HG02840 (cell line): ENCODE results near the gene HINFP.

Experiments used
- ATAC-seq: cut with Tn5 transposase; IDR thresholded peaks from one replicate; pipeline ENCODE4 v1.9.1; 2021; ENCODE audit warnings: mild to moderate bottlenecking, moderate library complexity, moderate number of reproducible peaks; ENCODE audit not compliant: unreplicated experiment, low FRiP score

The HINFP gene, protein sequence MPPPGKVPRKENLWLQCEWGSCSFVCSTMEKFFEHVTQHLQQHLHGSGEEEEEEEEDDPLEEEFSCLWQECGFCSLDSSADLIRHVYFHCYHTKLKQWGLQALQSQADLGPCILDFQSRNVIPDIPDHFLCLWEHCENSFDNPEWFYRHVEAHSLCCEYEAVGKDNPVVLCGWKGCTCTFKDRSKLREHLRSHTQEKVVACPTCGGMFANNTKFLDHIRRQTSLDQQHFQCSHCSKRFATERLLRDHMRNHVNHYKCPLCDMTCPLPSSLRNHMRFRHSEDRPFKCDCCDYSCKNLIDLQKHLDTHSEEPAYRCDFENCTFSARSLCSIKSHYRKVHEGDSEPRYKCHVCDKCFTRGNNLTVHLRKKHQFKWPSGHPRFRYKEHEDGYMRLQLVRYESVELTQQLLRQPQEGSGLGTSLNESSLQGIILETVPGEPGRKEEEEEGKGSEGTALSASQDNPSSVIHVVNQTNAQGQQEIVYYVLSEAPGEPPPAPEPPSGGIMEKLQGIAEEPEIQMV

DNA sequence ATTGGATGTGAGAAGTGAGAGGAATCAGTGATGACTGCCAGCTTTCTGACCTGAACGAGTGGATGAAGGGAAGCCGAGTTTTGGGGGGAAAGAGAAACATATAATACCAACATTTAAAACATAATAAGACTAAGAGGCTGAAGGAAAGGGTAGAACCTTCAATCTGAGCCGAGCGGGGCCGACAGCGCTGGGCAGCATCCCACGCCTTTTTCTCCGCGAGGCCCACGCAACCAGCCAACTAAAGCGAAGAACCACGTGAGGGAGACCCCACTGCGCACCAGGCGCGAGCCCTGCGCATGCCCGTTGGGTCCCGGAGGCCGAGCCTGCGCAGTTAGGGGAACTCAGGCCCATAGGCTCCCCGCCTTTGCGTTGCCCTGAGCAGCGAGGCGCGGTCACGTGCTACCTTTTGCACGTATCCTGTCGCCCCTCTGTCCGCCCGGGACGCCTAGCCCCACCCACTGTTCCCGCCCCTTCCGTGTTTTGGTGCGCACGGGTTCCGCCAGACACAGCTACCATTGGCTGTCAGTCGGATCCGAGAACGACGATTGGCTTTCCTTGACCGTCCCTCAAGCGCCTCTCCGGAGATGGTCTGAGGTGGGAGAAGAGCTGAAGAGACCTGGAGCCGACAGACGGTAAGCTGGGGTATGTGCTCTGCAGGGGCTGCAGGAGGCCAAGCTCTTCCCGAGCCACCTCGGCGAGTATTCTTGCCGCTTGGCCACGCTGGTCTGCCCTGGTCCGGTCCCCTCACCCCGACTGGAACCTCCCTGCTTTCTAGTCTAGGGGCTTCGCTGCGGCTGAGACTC is at the start of gene HINFP:
Gene HINFP, plus strand, starts transcription at position 573 of the 803 bp plus-strand sequence. CDS start 5,365 bp downstream, outside the sequence.
- ATAC-seq: peak; percentile 96

DNA sequence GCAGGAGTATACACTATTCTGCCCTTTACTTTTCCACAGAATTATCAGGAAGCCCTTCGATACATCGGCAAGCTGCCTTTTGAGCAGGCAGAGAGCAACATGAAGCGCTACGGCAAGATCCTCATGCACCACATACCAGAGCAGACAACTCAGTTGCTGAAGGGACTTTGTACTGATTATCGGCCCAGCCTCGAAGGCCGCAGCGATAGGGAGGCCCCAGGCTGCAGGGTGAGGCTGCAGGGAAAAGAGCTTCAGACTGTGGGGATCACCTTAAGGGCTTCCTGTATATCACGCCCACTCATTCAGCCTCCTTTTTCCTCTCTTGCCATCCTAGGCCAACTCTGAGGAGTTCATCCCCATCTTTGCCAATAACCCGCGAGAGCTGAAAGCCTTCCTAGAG is 43.5 kb upstream of the HINFP start:
- no peak for ATAC-seq

DNA sequence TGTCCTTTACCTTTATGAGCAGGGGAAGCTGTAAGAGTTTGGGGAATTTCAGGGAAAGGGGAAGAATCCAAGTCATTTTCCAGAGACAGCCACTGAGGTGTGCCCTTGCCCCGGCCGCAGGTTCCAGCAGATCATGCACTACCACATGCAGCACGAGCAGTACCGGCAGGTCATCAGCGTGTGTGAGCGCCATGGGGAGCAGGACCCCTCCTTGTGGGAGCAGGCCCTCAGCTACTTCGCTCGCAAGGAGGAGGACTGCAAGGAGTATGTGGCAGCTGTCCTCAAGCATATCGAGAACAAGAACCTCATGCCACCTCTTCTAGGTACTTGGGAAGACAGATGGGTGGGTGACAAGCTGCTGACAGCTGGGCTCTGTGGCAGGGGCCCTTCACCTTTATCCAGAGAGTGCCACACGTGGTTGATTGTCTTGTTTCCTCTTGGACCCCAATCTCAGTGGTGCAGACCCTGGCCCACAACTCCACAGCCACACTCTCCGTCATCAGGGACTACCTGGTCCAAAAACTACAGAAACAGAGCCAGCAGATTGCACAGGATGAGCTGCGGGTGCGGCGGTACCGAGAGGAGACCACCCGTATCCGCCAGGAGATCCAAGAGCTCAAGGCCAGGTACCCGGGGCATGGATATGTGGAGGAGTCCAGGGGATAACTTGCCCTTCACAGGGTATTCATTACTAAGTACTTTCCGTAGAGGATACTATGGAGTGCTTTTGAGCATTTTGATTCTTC is 42.5 kb upstream of the HINFP start:
- ATAC-seq: no peak

DNA sequence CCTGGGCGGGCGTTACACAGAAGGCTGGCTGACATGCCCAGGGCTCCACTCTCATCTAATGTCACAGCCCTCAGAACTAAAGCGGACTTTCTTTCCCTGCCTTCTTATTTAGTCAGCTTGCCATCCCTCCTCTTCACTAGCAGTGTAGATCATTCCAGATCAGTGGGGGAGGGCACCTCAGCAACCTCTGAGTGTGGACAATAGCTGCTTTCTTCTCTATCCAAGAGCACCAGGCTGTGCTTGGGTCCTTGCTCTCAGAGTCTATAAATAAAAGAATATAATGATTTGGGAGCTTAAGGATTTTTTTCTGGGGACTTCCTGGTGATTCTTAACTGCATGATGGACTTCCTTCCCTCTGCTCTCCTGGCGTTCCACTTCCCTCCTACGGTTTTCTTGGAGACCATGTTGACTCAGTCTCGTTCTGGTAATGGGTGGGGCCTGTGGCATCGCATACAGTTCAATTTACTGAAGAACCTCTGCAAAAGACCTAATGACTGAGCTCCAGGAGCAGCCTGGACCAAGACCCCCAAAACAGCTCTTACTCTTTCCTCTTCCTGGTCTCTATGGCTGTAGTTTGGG is 39.6 kb upstream of the HINFP start:
- no peak for ATAC-seq

DNA sequence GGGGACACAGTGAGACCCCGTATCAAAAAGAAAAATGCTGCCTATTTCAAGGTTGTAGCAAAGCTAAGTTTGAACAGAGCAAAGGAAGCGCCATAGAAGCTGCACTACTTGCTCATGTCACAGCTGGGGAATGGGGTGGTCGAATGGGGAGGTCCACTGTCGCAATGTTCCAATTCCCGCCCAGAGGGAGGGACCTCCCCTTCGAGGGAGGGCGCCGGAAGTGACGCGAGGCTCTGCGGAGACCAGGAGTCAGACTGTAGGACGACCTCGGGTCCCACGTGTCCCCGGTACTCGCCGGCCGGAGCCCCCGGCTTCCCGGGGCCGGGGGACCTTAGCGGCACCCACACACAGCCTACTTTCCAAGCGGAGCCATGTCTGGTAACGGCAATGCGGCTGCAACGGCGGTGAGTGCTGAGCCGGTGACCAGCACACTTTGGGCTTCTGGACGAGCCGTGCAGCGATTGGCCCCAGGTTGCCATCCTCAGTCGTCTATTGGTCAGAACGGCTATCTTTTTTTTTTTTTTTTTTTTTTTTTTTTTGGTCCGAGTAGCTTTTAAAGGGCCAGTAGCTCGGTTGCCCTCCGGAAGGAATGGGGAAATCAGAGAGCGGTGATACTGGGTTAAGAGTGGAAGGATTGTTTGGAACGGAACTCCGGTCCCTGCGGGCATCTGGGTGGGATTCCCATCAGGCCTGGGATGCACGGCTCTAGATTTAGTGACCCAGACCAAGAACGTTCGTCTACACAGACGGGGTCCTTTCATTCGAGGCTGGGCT is 36.5 kb upstream of the HINFP start, which contains the start of gene HMBS:
Gene HMBS, plus strand, starts transcription at position 219 of the 774 bp plus-strand sequence. Its CDS starts 153 bp downstream, at position 372.
- peak; percentile 92 for ATAC-seq

DNA sequence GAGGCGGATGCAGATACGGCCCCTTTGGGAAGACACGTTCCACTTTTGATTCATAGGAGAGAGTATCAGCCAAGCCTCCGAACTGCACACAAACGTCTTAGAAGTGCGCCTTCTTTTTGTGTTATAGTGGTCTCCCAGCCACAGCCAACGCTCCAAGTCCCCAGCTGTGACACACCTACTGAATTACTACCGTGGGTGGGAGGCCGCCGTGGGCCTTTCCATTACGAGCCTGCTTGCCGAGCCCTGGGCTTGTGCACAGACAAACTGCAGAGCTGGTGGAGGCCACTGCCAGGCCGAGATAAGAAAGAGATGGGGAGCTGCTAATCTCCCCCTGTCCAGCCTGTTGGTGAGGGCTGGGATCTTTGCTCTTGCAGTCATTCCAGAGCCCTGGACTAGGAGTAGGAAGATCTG is 35.9 kb upstream of the HINFP start:
- no peak for ATAC-seq

DNA sequence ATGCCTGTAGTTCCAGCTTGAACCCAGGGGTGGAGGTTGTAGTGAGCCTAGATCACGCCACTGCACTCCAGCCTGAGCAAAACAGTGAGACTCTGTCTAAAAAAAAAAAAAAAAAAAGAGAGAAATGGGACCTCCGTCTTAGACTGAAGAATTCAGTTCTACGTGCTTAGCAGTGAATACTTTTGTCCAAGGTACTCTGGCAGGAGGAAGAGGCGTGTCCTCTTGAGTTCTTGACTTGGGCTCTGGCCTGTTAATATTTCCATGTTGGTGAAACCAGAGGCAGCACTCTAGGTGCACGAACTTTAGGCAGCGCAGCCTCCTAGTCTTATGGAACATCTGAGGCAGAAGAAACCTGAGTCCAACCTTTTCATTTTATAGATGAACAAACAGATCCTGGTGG is 34.3 kb upstream of the HINFP start:
- ATAC-seq: no peak

DNA sequence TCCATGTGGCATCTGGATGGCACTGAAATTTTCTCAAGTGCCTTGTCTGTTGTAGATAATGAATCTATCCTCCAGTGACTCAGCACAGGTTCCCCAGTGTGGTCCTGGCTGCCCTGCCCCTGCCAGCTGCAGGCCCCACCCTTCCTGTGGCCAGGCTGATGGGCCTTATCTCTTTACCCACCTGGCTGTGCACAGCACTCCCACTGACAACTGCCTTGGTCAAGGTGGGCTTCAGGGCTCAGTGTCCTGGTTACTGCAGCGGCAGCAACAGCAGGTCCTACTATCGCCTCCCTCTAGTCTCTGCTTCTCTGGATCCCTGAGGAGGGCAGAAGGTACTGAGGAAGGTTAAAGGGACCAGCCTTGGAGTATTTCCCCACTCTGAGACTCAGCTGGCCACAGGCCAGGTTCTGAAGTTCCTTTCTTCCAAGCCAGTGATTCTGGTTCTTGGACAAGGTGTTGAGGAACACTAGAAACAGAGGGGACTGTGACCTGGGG is 33.6 kb upstream of the HINFP start:
- no peak for ATAC-seq

DNA sequence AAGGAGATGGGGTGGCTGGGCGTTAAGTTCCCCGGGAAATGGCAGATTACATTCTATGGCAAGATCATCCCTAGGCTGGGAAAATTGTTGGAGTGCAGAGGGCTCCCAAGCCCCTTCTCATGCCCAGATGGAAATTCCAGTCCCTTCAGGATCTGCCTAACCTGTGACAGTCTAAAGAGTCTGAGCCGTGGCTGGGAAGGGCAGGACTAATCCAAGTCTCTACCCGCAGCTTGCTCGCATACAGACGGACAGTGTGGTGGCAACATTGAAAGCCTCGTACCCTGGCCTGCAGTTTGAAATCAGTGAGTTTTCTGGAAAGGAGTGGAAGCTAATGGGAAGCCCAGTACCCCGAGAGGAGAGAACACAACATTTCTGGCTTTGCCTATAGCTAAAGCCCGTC is 33.0 kb upstream of the HINFP start:
- ATAC-seq: no peak

DNA sequence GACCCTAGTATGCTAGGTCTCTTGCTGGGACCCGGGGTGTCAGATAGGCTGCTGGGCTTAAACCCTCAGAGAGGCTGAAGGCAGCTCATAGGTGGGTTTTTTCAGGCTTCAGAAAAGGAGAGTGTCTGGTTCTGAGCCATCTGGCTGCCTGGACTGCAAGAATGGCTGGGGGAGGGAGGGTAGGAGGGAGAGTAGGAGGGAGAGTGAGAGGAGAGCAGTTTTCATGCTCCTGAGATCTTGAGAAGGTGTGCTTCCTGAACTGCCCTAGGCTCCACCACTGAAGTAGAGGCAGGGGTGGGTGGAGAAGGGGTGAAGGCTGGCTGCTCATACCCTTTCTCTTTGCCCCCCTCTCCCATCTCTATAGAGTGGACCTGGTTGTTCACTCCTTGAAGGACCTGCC is 32.1 kb upstream of the HINFP start:
- ATAC-seq: no peak

DNA sequence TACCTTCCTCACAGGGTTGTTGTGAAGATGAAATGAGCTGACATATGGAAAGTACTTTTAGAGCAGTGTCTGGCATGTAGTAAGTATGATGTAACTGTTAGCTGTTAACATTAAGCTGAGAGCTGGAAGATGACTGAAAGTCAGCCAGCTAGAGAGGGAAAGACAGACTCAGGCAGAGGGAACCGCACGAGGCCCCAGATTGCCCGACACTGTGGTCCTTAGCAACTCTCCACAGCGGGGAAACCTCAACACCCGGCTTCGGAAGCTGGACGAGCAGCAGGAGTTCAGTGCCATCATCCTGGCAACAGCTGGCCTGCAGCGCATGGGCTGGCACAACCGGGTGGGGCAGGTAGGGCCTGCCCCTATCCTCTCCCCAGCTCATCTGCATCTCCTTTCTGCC is 30.2 kb upstream of the HINFP start:
- ATAC-seq: no peak

DNA sequence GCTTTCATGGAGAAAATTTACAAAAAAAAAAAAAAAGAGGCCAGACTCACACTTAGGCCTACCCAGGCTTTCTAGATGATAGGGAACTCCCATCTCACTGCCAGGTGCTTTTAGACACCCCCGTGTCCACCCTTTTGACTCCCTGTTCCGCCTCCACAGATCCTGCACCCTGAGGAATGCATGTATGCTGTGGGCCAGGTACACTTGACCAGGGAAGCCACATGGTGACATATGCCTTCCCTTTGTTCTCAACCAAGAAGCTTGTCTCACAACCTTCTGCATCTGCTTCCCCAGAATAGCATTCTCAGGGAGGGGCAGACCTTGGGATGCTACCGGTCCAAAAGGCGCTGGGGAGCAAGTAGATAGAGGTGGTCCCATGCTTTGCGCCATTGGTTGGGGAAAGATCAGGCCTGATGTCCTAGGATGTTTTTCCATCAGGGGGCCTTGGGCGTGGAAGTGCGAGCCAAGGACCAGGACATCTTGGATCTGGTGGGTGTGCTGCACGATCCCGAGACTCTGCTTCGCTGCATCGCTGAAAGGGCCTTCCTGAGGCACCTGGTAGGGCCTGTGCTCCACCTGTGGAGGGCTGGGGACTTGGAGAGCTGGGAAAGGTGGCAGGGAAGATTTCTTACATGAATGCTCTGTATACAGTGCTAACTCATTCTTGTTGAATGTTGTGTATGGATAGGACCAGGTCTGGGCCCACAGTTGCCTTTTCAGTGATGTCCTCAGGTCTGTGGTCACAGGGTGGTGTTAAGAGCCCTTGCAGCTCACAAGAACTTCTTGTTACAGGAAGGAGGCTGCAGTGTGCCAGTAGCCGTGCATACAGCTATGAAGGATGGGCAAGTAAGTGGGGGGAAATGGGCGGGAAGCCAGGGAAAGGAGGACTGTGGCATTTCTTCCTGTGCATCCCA is 29.2 kb upstream of the HINFP start:
- ATAC-seq: no peak

DNA sequence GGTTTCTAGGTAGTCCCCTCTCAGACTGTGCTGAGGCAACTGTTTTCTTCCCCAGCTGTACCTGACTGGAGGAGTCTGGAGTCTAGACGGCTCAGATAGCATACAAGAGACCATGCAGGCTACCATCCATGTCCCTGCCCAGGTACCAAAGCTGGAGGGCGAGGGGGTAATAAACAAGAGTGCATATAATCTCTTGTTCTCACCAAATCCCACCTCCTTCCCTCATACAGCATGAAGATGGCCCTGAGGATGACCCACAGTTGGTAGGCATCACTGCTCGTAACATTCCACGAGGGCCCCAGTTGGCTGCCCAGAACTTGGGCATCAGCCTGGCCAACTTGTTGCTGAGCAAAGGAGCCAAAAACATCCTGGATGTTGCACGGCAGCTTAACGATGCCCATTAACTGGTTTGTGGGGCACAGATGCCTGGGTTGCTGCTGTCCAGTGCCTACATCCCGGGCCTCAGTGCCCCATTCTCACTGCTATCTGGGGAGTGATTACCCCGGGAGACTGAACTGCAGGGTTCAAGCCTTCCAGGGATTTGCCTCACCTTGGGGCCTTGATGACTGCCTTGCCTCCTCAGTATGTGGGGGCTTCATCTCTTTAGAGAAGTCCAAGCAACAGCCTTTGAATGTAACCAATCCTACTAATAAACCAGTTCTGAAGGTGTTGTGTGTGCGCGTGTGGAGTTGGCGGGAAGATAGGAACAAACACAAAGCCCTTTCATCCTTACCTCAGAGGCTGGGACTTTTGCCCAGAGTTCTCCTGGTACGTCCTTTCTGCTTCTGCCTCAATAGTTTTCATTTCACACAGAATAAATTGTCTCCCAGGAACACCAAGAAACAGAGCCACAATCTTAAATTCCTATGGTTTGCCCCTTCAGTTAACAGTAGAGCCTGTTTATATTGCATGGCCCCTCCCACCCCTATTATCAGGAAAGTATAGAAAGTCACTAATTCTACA is 28.2 kb upstream of the HINFP start:
- no peak for ATAC-seq

DNA sequence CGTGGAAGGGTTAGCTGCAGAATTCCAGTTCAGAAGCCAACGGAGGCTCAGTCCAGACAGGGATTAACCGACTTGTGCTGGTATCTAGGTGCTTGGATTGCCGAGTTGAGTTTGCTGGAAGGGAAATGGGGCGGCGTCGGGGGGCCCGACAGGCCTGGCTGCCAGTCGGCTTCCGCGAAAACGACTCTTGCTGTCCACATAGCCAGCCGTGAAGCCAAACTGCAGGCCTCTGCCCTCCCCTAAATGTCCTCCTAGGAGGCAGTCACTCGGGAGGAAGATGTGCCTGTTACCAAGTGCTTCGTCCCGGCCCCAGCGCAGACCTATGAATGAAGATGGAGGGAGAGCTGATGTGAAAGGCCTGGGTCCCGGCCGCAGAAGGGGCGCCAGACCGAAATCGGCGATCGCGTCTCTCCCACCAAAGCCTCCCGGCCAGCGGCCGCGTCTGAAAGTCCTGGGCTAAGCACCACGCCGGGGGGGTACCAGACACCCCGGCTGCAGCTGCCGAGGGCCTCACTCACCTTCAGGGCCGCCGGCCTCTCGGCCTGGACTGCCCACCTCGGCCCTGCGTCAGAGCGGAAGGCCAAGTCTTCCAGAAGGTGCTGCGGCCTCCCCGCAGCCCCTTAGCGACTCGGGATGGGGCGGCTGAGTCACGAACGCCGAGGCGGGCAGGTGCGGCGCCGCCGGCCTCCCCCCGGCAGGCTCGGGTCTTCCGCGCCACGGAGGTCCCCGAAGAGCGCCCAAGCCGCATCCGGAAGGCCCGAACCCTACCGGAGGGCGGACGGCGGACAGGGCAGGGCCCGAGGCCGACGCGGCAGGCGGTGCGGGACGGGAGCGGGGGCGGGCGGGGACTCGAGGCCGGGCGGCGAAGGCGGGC is 27.2 kb upstream of the HINFP start:
- peak; percentile 6 for ATAC-seq

DNA sequence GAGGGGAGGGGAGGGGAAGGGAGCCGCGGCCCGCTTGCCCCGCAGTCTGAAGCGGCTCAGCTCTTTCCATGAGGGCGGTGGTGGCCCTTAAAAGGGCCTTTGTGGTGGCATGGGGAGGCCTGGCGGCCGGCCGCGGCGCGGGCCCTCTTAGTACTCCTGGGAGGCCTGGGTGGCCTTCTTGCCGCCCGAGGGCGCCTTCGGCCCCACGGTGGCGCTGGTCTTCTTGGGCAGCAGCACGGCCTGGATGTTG is 26.6 kb upstream of the HINFP start:
- peak; percentile 27 for ATAC-seq

DNA sequence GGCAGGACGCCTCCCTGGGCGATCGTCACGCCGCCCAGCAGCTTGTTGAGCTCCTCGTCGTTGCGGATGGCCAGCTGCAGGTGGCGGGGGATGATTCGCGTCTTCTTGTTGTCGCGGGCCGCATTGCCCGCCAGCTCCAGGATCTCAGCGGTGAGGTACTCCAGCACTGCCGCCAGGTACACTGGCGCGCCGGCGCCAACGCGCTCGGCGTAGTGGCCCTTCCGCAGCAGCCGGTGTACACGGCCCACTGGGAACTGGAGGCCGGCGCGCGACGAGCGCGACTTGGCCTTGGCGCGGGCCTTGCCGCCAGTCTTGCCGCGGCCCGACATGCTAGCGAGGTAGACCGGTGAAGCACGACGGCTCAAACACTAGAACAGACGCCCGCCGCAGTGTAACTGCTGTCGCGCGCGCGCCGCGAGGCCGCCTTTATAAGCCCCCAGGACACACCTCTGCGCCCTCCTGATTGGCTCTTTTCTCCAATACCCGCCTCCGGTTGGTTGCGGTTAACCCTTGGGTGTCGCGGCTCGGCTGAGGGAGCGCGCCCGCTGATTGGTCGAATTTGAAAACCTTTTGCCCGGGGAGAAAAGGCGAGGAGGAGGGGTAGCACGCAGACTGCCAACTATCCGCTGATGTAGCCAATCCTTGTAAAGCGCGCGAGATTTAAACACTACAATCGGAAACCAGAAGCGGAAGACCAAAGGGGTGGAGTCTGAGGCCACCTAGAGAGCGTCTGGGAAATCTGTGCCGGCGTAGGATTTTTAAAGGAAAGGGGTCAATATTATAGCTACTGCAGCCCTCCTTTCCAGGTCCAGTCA is 26.1 kb upstream of the HINFP start:
- ATAC-seq: peak; percentile 80
